ENCODE data around the gene ABCB11.
"Not testable (repeated sequence)": the region's sequence is repeated elsewhere in the genome, so short reads cannot be mapped to it uniquely, and the experiment has no call there.

Gene ABCB11

DNA sequence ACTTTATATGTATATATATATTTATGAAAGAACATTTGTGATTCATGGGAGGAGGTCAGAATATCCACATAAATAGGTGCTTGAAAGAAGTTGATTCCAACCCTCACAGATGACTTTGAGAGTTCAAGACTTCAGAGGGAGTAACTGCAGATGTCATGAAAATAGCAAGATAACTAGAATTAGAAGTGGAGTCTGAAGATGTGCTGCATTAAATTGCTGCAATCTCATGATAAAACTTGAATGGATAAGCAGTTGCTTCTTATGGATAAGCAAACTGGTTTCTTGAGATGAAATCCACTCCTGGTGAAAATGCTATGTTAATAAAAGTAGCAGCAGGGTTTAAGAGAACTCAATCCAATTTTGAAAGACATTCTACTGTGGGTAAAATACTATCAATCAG, 89.8 kb downstream of the ABCB11 start:
- no peak for DNase-seq (ENCODE audit: low read depth, low spot score)
- no peak overlapping the region for H3K27ac ChIP-seq

GRCh38 chr2:168939918-168940317, 91.2 kb downstream of the ABCB11 start:
- no peak for DNase-seq (ENCODE audit: low read depth, low spot score)
- no peak overlapping the region for H3K27ac ChIP-seq

DNA sequence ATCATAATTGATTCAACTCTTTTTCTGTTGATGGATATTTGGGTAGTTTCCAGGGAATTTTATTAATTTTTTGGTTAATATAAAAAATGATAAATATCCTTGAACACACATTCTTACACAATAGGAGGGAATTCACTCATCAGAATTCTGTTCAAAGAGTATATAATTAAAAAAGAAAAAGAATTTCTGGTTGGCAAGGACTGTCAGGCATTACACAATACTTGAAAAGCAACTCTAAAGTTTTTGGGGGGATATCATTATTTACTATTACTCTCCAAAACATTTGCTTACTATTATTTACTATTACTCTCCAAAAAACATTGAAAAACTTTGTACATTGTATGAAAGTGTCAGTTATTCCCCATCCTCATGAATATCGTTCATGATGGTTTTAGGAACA, 92.1 kb downstream of the ABCB11 start:
- no peak overlapping the region for H3K27ac ChIP-seq
- no peak for DNase-seq (ENCODE audit: low read depth, low spot score)

- peak overlapping the region; percentile 28 for H3K27ac ChIP-seq
- no peak for DNase-seq (ENCODE audit: low read depth, low spot score)
Measured at GRCh38 chr2:168935810-168936581, 95.1 kb downstream of the ABCB11 start.

DNA sequence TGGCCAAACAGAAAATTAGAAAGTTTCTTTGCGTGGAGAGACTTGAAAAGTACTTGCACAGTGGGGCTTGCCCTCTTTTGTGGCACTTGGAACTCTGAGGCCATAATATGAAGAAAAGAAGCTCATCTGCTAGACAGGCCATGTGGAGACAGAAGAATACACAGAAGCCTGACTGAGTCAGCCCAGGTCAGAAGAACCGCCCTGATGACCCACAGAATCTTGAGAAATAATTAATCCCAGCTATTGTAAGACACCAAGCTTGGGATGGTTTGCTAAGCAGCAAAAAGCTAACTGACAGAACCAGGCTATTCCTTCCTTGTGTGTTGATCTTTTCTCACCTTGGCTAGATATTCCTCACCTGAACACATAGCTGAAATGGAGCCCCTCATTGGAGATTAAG, 96.3 kb downstream of the ABCB11 start:
- DNase-seq (ENCODE audit: low read depth, low spot score): no peak
- H3K27ac ChIP-seq: peak overlapping the region; percentile 28

DNA sequence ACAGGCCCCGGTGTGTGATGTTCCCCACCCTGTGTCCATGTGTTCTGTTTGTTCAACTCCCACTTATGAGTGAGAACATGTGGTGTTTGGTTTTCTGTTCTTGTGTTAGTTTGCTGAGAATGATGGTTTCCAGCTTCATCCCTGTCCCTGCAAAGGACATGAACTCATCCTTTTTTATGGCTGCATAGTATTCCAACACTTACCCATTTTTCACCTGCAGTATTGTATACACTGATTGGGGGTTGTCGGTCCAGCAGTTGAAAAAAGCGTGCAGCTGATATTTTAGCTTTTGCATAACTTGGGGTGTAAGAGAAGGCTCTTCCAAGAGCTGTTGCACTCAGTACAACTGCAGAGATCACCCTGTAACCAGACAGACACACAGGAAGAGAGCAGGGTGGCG, 99.0 kb downstream of the ABCB11 start:
- DNase-seq (ENCODE audit: low read depth, low spot score); H3K27ac ChIP-seq: not testable (repeated sequence)

GRCh38 chr2:168930242-168930641, 100.9 kb downstream of the ABCB11 start:
- no peak overlapping the region for H3K27ac ChIP-seq
- DNase-seq (ENCODE audit: low read depth, low spot score): no peak

DNA sequence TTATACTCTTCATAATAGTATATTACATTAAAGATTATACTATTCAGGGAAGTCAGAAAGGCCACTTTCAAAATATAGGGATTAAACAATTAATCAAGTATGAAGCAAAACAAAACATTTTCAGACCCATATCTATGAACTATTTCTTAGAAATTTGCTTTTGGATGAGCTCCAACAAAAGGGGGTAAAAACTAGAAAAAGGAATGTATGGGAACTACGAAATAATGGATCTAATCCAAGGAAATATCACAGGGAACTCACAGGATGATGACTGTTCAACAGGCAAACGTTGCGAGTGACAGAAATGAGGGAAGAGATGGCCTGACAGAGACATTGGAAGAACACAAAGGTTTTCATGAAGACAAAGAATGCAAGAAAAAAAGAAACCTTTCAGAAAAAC, 102.1 kb downstream of the ABCB11 start:
- no peak overlapping the region for H3K27ac ChIP-seq
- DNase-seq (ENCODE audit: low read depth, low spot score): no peak

DNA sequence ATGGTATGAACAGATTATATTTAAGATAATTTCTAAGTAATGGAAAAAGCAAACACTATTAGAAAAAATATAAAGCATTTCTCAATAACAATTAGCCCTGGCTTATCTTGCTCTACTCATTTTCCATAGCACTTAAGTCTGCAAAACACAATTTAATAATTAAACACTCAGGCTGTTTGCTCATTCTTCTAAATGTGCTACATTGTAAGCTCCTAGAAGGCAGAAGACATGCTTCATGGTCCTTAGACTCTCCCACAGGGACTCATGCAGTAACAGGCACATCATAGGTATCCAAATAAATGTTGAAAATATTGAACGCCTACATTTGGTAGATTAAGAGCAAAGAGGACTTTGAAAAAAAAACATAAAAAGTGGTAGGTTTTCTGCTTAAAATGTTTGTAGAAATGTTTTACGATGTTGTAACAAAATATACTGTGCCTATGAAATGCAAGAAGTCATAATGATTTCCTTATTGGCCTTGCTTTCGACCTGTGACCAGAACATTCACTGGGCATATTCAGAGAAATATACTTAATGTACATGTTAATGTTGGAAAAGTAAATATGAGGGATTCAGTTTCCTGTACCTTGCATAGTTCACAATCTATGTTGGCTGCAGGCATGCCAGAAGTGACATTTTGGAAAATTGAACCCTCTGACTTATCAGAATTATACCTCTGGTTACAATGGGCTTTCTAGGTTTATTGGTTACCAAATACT, 102.9 kb downstream of the ABCB11 start:
- no peak overlapping the region for H3K27ac ChIP-seq
- no peak for DNase-seq (ENCODE audit: low read depth, low spot score)

- DNase-seq (ENCODE audit: low read depth, low spot score): no peak
Measured at GRCh38 chr2:168926621-168927386, 104.3 kb downstream of the ABCB11 start.

DNA sequence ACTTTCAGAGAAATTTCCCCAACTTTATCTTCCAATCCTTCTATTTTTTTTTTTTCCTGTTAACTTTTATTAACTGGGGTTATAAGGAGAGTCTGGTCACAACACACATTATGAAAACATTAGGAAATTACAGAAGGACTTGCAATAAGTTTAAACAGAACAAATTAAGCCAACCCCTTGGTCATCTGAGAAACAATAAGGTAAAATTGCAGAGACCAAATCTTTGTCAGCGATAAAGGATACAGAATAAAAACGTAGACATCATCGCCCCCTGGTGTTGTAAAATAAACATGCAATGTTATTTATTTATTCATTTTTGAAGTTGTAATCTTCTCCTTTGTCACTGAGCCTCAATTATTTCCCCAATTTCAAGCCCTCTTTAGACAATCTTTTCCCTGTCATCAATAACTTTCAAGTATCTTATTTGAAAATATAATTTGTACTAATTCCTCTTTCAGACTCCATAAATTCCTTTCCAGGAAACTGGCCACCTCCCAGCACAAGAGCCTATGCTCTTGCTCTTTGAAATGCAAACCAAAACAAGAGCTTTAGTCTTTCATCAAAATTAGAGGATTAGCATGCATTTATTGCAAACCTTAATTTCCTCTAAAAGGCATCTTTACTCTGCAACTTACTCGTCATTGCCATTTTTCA, 110.5 kb downstream of the ABCB11 start:
- no peak overlapping the region for H3K27ac ChIP-seq
- no peak for DNase-seq (ENCODE audit: low read depth, low spot score)

More at GRCh38 chr2:168926621-168927386, 104.3 kb downstream of the ABCB11 start:
- H3K27ac ChIP-seq: no peak overlapping the region

- DNase-seq (ENCODE audit: low read depth, low spot score): no peak
- no peak overlapping the region for H3K27ac ChIP-seq
Measured at GRCh38 chr2:168916331-168916675, 114.8 kb downstream of the ABCB11 start.

- no peak for DNase-seq (ENCODE audit: low read depth, low spot score)
- no peak overlapping the region for H3K27ac ChIP-seq
Measured at GRCh38 chr2:168915441-168916330, 115.4 kb downstream of the ABCB11 start.

GRCh38 chr2:168913495-168913894, 117.6 kb downstream of the ABCB11 start:
- H3K27ac ChIP-seq: no peak overlapping the region
- no peak for DNase-seq (ENCODE audit: low read depth, low spot score)

DNA sequence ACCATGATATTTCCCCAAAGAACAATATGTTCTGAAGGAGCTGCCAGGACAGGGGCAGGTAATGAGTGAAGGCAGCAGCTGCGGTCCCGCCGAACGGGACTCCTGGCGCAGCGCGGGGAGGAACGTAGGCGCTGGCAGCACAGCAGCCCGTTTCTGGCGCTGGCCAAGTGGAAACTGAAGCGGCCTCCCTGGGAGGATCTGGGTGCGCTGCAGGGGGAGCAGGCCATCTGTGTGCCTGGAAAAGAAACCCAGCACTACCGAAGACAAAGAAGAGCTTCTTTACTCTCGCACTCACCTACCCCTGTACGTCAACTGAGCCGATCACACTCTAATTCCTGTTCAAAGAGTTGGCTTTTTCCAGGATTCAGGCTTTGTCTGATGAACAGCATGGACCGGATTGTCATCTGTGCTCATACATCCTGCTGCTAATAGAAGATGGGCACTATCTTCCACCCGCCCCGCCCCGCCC, 118.2 kb downstream of the ABCB11 start:
- no peak overlapping the region for H3K27ac ChIP-seq
- DNase-seq (ENCODE audit: low read depth, low spot score): no peak

DNA sequence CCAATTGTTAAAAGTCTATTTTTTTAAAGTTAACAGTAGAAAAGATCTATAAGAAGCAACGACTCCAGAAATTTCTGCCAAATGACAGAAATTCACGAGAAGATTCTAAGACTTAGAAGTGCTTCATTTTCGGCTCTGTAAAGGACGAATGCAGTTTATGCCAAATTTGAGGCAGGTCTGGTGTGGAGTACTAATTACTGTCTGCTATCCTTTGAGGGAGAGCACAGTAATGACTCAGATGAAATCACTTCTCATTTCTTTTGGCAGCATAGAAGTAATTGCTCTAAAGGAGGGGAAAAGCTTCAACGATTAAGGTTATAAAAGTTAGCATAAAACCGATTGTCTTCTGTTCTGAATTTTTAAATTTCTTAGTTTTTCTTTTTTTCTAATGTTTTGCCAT, 118.7 kb downstream of the ABCB11 start:
- no peak for DNase-seq (ENCODE audit: low read depth, low spot score)
- H3K27ac ChIP-seq: no peak overlapping the region

- no peak for DNase-seq (ENCODE audit: low read depth, low spot score)
Measured at GRCh38 chr2:168910330-168910729, 120.8 kb downstream of the ABCB11 start.

GRCh38 chr2:168907940-168908662, 123.0 kb downstream of the ABCB11 start:
- H3K27ac ChIP-seq: no peak overlapping the region
- DNase-seq (ENCODE audit: low read depth, low spot score): no peak

More at GRCh38 chr2:168910330-168910729, 120.8 kb downstream of the ABCB11 start:
- no peak overlapping the region for H3K27ac ChIP-seq

DNA sequence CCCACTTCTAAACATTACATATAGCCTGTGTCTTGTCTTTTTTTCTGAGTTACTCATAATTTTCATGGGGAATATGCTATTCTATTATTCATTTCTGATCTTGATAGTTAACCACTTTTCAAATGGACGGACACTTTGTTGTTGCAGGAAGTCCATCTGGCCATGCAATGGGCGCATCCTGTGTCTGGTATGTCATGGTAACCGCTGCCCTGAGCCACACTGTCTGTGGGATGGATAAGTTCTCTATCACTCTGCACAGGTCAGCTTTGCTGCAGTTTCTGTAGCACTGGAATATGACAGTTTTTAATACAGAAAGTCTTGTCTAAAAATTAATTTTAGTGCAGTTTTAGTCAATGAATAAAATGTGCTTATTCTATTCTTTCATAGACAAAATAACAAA, 126.8 kb downstream of the ABCB11 start:
- H3K27ac ChIP-seq: no peak overlapping the region
- DNase-seq (ENCODE audit: low read depth, low spot score): no peak
